Measurements from ENCODE around the gene RPL39L.

Gene RPL39L

DNA sequence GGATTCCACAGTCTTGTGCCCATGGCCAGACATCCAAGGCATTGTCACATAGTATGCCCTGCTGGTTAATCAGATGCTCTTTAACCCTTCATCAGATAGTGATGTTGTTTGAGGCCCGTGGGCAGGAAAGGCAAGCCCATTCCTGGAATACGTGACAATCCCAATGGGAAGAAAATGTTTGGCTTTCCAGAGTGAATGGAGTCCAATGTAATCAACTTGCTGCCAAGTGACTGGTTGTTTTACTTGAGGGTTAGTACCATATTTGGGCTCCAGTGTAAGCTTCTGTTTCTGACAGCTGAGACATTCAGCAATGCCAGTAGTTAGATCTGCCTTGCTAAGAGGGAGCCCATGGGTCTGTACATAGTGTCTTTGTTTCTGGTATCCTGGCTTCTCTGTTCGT is 31.3 kb downstream of the RPL39L start:
- no peak overlapping the region for H3K27ac ChIP-seq (ENCODE audit: extremely low read depth, low read depth, low read length)
- H3K9me3 ChIP-seq (ENCODE audit: control insufficient read depth, insufficient read depth, low read depth, low read length): no peaks in the 10 kb centered on the region
- H3K4me3 ChIP-seq (ENCODE audit: low read depth, low read length): no peak overlapping the region
- H3K36me3 ChIP-seq (ENCODE audit: control insufficient read depth in 2 of 2, insufficient read depth in 1 of 2, low read length in 2 of 2): no peaks in the 10 kb centered on the region
- ChIA-PET POLR2A (no interaction called here), CTCF (no interaction called here)
- H3K4me1 ChIP-seq (ENCODE audit: control insufficient read depth, insufficient read depth, low read length): no peaks in the 10 kb centered on the region
- TF ChIP-seq, protein P1, sequence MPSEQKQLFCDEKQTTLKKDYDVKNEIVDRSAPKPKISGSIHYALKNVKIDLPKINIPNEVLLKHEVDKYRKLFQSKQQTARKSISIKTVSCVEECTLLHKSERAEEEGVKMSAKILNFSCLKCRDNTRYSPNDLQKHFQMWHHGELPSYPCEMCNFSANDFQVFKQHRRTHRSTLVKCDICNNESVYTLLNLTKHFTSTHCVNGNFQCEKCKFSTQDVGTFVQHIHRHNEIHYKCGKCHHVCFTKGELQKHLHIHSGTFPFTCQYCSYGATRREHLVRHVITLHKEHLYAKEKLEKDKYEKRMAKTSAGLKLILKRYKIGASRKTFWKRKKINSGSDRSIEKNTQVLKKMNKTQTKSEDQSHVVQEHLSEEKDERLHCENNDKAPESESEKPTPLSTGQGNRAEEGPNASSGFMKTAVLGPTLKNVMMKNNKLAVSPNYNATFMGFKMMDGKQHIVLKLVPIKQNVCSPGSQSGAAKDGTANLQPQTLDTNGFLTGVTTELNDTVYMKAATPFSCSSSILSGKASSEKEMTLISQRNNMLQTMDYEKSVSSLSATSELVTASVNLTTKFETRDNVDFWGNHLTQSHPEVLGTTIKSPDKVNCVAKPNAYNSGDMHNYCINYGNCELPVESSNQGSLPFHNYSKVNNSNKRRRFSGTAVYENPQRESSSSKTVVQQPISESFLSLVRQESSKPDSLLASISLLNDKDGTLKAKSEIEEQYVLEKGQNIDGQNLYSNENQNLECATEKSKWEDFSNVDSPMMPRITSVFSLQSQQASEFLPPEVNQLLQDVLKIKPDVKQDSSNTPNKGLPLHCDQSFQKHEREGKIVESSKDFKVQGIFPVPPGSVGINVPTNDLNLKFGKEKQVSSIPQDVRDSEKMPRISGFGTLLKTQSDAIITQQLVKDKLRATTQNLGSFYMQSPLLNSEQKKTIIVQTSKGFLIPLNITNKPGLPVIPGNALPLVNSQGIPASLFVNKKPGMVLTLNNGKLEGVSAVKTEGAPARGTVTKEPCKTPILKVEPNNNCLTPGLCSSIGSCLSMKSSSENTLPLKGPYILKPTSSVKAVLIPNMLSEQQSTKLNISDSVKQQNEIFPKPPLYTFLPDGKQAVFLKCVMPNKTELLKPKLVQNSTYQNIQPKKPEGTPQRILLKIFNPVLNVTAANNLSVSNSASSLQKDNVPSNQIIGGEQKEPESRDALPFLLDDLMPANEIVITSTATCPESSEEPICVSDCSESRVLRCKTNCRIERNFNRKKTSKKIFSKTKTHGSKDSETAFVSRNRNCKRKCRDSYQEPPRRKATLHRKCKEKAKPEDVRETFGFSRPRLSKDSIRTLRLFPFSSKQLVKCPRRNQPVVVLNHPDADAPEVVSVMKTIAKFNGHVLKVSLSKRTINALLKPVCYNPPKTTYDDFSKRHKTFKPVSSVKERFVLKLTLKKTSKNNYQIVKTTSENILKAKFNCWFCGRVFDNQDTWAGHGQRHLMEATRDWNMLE (tag by site-specific recombination; conservative IDR thresholded peaks at IDR 0.05; ENCODE audit: low read depth): no peak
- TF ChIP-seq ZNF600 (tag by site-specific recombination; IDR thresholded peaks at IDR 0.05) (no peak), GLI4 (tag by site-specific recombination; IDR thresholded peaks at IDR 0.05) (no peak), ZNF214 (tag by site-specific recombination; IDR thresholded peaks at IDR 0.05; ENCODE audit: borderline replicate concordance) (no peak), ZNF202 (tag by site-specific recombination; IDR thresholded peaks at IDR 0.05; ENCODE audit: borderline replicate concordance) (no peak), ZNF514 (tag by site-specific recombination; IDR thresholded peaks at IDR 0.05) (no peak), BCL11A (tag by site-specific recombination; IDR thresholded peaks at IDR 0.05; ENCODE audit: low read depth) (no peak), IKZF3 (tag by site-specific recombination; IDR thresholded peaks at IDR 0.05) (no peak)
- TF ChIP-seq, protein P2, sequence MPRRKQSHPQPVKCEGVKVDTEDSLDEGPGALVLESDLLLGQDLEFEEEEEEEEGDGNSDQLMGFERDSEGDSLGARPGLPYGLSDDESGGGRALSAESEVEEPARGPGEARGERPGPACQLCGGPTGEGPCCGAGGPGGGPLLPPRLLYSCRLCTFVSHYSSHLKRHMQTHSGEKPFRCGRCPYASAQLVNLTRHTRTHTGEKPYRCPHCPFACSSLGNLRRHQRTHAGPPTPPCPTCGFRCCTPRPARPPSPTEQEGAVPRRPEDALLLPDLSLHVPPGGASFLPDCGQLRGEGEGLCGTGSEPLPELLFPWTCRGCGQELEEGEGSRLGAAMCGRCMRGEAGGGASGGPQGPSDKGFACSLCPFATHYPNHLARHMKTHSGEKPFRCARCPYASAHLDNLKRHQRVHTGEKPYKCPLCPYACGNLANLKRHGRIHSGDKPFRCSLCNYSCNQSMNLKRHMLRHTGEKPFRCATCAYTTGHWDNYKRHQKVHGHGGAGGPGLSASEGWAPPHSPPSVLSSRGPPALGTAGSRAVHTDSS (tag by site-specific recombination; IDR thresholded peaks at IDR 0.05): no peak
- TF ChIP-seq, protein P3, sequence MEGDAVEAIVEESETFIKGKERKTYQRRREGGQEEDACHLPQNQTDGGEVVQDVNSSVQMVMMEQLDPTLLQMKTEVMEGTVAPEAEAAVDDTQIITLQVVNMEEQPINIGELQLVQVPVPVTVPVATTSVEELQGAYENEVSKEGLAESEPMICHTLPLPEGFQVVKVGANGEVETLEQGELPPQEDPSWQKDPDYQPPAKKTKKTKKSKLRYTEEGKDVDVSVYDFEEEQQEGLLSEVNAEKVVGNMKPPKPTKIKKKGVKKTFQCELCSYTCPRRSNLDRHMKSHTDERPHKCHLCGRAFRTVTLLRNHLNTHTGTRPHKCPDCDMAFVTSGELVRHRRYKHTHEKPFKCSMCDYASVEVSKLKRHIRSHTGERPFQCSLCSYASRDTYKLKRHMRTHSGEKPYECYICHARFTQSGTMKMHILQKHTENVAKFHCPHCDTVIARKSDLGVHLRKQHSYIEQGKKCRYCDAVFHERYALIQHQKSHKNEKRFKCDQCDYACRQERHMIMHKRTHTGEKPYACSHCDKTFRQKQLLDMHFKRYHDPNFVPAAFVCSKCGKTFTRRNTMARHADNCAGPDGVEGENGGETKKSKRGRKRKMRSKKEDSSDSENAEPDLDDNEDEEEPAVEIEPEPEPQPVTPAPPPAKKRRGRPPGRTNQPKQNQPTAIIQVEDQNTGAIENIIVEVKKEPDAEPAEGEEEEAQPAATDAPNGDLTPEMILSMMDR (tag by site-specific recombination; IDR thresholded peaks at IDR 0.05): no peak

DNA sequence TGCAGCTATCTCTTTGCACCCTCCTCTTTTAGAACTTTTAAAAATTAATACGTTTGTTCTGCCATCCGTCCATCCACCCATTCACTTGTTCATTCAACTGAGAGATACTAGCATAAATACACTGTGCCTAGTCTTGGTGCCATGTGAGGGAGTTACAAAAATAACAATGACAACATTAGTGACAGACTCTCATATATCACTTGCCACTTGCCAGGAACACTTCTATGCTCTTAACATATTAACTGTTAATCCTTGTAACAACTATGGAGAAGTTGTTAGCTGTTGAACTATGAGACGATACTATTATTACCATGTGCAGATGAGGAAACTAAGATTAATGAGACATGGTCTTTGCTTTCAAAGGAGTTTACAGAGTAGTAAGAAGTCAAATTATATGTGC is 33.6 kb downstream of the RPL39L start:
- H3K27ac ChIP-seq (ENCODE audit: extremely low read depth, low read depth, low read length): no peak overlapping the region
- TF ChIP-seq BCL11A (tag by site-specific recombination; IDR thresholded peaks at IDR 0.05; ENCODE audit: low read depth): no peak
- TF ChIP-seq SP7 (tag by site-specific recombination; IDR thresholded peaks at IDR 0.05): no peak
- no peak for TF ChIP-seq ZNF664 (tag by site-specific recombination; IDR thresholded peaks at IDR 0.05)
- TF ChIP-seq ZNF501 (tag by site-specific recombination; IDR thresholded peaks at IDR 0.05): no peak
- no peak for TF ChIP-seq ZNF610 (tag by site-specific recombination; IDR thresholded peaks at IDR 0.05; ENCODE audit: borderline replicate concordance)
- no peak for TF ChIP-seq SETDB1 (IDR thresholded peaks at IDR 0.05; ENCODE audit: insufficient read length, low read length)
- TF ChIP-seq, protein P4, sequence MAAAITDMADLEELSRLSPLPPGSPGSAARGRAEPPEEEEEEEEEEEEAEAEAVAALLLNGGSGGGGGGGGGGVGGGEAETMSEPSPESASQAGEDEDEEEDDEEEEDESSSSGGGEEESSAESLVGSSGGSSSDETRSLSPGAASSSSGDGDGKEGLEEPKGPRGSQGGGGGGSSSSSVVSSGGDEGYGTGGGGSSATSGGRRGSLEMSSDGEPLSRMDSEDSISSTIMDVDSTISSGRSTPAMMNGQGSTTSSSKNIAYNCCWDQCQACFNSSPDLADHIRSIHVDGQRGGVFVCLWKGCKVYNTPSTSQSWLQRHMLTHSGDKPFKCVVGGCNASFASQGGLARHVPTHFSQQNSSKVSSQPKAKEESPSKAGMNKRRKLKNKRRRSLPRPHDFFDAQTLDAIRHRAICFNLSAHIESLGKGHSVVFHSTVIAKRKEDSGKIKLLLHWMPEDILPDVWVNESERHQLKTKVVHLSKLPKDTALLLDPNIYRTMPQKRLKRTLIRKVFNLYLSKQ (tag by site-specific recombination; IDR thresholded peaks at IDR 0.05; ENCODE audit: borderline replicate concordance): no peak
- TF ChIP-seq, protein P5, sequence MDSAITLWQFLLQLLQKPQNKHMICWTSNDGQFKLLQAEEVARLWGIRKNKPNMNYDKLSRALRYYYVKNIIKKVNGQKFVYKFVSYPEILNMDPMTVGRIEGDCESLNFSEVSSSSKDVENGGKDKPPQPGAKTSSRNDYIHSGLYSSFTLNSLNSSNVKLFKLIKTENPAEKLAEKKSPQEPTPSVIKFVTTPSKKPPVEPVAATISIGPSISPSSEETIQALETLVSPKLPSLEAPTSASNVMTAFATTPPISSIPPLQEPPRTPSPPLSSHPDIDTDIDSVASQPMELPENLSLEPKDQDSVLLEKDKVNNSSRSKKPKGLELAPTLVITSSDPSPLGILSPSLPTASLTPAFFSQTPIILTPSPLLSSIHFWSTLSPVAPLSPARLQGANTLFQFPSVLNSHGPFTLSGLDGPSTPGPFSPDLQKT (IDR thresholded peaks at IDR 0.05; ENCODE audit: borderline replicate concordance, low read depth, low read length): no peak
- TF ChIP-seq ZNF341 (tag by site-specific recombination; IDR thresholded peaks at IDR 0.05; ENCODE audit: low read depth): no peak
- no peak for TF ChIP-seq ZNF488 (tag by site-specific recombination; IDR thresholded peaks at IDR 0.05)
- no peak for TF ChIP-seq ZNF366 (tag by site-specific recombination; conservative IDR thresholded peaks at IDR 0.05)
- no peak for TF ChIP-seq ZNF184 (tag by site-specific recombination; IDR thresholded peaks at IDR 0.05)
- H3K4me3 ChIP-seq (ENCODE audit: low read depth, low read length): no peak overlapping the region
- POLR2A ChIA-PET: interaction anchor here (1.5 kb wide), 1 partner anchor 34 kb away, joined by 4 read pairs; the partner anchor contains the start of gene RPL39L
- no peaks in the 10 kb centered on the region for H3K9me3 ChIP-seq (ENCODE audit: control insufficient read depth, insufficient read depth, low read depth, low read length)
- no peaks in the 10 kb centered on the region for H3K36me3 ChIP-seq (ENCODE audit: control insufficient read depth in 2 of 2, insufficient read depth in 1 of 2, low read length in 2 of 2)
- CTCF ChIA-PET: no interaction called here
- H3K4me1 ChIP-seq (ENCODE audit: control insufficient read depth, insufficient read depth, low read length): peaks cover 2% of the 10 kb centered on the region; the same call in 1 of the 2 replicates
